PC-3 (cell line): ENCODE measurements around the gene GBX2. TPM values are rescaled to one million over a fixed set of nuclear protein-coding genes. Genes with fewer than 3 reads are reported as not detected.

ENCODE experiments used
- ATAC-seq: fragments of 200-7000 bp; cut with Tn5 transposase; 2 replicates; pipeline ENCODE4 v1.9.1; 2020; ENCODE audit warnings: mild to moderate bottlenecking, moderate library complexity
- BruUV-seq: library from RNA; stranded (reverse); fragments of 400-500 nt; replicated peaks from 2 replicates; lab custom pipeline; 2021; lab: Mats Ljungman, UMichigan
- CTCF ChIA-PET: fragments of 300-600 bp; sonication (Branson Sonifier 250); formaldehyde crosslinking; loops from one replicate; lab custom pipeline; 2022; ENCODE audit warnings: antibody characterized with exemption; lab: Charles Lee
- POLR2A ChIA-PET: fragments of 300-600 bp; sonication (Branson Sonifier 250); formaldehyde crosslinking; loops from one replicate; lab custom pipeline; 2022; ENCODE audit warnings: antibody characterized with exemption; ENCODE audit not compliant: unreplicated experiment; lab: Charles Lee
- DNase-seq: peaks from one replicate; pipeline ENCODE4 v3.0.0-alpha.2; 2015
- H2AFZ ChIP-seq: fragments of 300-600 bp; sonication (generic); 2 replicates; pipeline ENCODE4 v1.6.0; 2016; ENCODE audit warnings: antibody characterized with exemption, low read length
- H3F3A ChIP-seq: fragments of 300-600 bp; sonication (generic); one replicate; pipeline ENCODE4 v1.6.0; 2017; ENCODE audit warnings: antibody characterized with exemption, low read length, control low read depth, mild to moderate bottlenecking; ENCODE audit not compliant: unreplicated experiment
- H3K27ac ChIP-seq: fragments of 300-600 bp; sonication (generic); 2 replicates; pipeline ENCODE4 v1.5.1; 2016; ENCODE audit warnings: mild to moderate bottlenecking, low read length
- H3K27me3 ChIP-seq: fragments of 300-600 bp; sonication (generic); 2 replicates; pipeline ENCODE4 v1.6.1; 2016; ENCODE audit warnings: low read length, mixed read lengths
- H3K36me3 ChIP-seq: fragments of 300-600 bp; sonication (generic); 2 replicates; pipeline ENCODE4 v1.6.1; 2016; ENCODE audit warnings: low read depth, mixed run types, low read length, mixed read lengths
- H3K4me1 ChIP-seq: fragments of 300-600 bp; sonication (generic); 2 replicates; pipeline ENCODE4 v1.5.1; 2016; ENCODE audit warnings: low read length; ENCODE audit not compliant: insufficient read depth
- H3K4me2 ChIP-seq: fragments of 300-600 bp; sonication (generic); 2 replicates; pipeline ENCODE4 v1.6.0; 2016; ENCODE audit warnings: low read length
- H3K4me3 ChIP-seq: fragments of 300-600 bp; sonication (generic); 2 replicates; pipeline ENCODE4 v1.5.1; 2016; ENCODE audit warnings: mild to moderate bottlenecking, low read length, mixed read lengths
- H3K79me2 ChIP-seq: fragments of 300-600 bp; sonication (generic); 2 replicates; pipeline ENCODE4 v1.6.1; 2017; ENCODE audit warnings: low read length, mixed read lengths
- H3K9ac ChIP-seq: fragments of 300-600 bp; sonication (generic); 2 replicates; pipeline ENCODE4 v1.6.0; 2016; ENCODE audit warnings: mild to moderate bottlenecking, low read length
- H3K9me2 ChIP-seq: fragments of 300-600 bp; sonication (generic); replicated peaks from 2 replicates; pipeline ENCODE4 v1.6.1; 2016; ENCODE audit warnings: mixed run types, low read length, mixed read lengths
- H3K9me3 ChIP-seq: fragments of 300-600 bp; sonication (generic); 2 replicates; pipeline ENCODE4 v1.6.1; 2016; ENCODE audit warnings: low read length, mixed read lengths
- H4K20me1 ChIP-seq: fragments of 300-600 bp; sonication (generic); 2 replicates; pipeline ENCODE4 v1.6.1; 2016; ENCODE audit warnings: low read length, mixed read lengths
- EZH2 ChIP-seq: fragments of 300-600 bp; sonication (generic); IDR thresholded peaks from one replicate; pipeline ENCODE4 v1.6.1; 2017; ENCODE audit warnings: antibody characterized with exemption, mild to moderate bottlenecking, low read length; ENCODE audit not compliant: unreplicated experiment
- EZH2phosphoT487 ChIP-seq: fragments of 300-600 bp; sonication (generic); IDR thresholded peaks from 2 replicates; pipeline ENCODE4 v1.6.1; 2018; ENCODE audit warnings: mild to moderate bottlenecking, antibody characterized with exemption, low read length, borderline replicate concordance
- intact Hi-C: fragments of 100-400 bp; cut with micrococcal nuclease; formaldehyde crosslinking; loops from 2 replicates; pipeline ENCODE4 v1.9.0; 2023
- total RNA-seq: library from RNA; depleted of rRNA; stranded (reverse); fragments of >200 nt; gene quantifications from 2 replicates; pipeline ENCODE4 v1.2.3, GENCODE V29; 2014
- TF ChIP-seq, protein P1 (sequence below): fragments of 300-600 bp; sonication (generic); conservative IDR thresholded peaks from 2 replicates; pipeline ENCODE4 v1.5.1; 2017; ENCODE audit warnings: antibody characterized with exemption, low read depth, mild to moderate bottlenecking, low read length

Gene GBX2
- total RNA-seq, 1 experiment from 2014 or later: 30.5 TPM

- POLR2A ChIA-PET: no interaction called here
- no TSS peak for BruUV-seq
- Histone ChIP-seq H3K4me1 (peaks cover 14% of the 10 kb centered on the region), H3K4me2 (no peak overlapping the region), H3K4me3 (no peak overlapping the region), H3K36me3 (no peaks in the 10 kb centered on the region), H4K20me1 (no peaks in the 10 kb centered on the region), H3K9me3 (no peaks in the 10 kb centered on the region), H3K79me2 (no peaks in the 10 kb centered on the region), H3K9me2 (no peaks in the 10 kb centered on the region), H3K27ac (no peak overlapping the region), H3F3A (no peaks in the 10 kb centered on the region), H3K9ac (no peak overlapping the region), H2AFZ (no peak overlapping the region), H3K27me3 (no peaks in the 10 kb centered on the region)
- intact Hi-C loops: no loop called here
- TF ChIP-seq EZH2 (no peak), EZH2phosphoT487 (no peak)
- TF ChIP-seq, protein P1, sequence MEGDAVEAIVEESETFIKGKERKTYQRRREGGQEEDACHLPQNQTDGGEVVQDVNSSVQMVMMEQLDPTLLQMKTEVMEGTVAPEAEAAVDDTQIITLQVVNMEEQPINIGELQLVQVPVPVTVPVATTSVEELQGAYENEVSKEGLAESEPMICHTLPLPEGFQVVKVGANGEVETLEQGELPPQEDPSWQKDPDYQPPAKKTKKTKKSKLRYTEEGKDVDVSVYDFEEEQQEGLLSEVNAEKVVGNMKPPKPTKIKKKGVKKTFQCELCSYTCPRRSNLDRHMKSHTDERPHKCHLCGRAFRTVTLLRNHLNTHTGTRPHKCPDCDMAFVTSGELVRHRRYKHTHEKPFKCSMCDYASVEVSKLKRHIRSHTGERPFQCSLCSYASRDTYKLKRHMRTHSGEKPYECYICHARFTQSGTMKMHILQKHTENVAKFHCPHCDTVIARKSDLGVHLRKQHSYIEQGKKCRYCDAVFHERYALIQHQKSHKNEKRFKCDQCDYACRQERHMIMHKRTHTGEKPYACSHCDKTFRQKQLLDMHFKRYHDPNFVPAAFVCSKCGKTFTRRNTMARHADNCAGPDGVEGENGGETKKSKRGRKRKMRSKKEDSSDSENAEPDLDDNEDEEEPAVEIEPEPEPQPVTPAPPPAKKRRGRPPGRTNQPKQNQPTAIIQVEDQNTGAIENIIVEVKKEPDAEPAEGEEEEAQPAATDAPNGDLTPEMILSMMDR: no peak
- no peak for DNase-seq
- CTCF ChIA-PET: no interaction called here
- ATAC-seq: no peak
Observed at GRCh38 chr2:236176951-236177350, 8.8 kb upstream of the GBX2 start.

DNA sequence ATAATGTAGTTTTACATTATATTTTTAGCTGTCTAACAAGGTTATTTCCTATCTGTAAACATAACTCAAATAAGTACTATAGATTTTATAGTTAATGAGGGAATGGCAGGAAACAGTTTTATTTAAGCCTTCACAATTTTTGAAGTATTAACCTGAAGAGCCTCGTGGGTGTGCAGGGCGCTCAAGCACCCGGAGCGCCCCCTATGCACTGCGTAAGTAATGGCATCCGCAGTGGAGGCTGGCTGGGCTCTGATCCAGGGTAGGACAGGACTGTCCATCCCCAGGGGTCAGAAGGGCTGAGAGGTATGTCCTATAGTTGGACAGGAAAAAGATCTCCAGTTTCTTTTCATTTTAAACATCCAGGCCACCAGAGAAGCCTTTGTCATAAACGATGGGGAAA is 8.2 kb upstream of the GBX2 start:
- no peaks in the 10 kb centered on the region for H3K9me2 ChIP-seq
- H3F3A ChIP-seq: no peaks in the 10 kb centered on the region
- H3K9ac ChIP-seq: no peak overlapping the region
- POLR2A ChIA-PET: no interaction called here
- TF ChIP-seq EZH2phosphoT487 (no peak), EZH2 (no peak)
- TF ChIP-seq, protein P1: peak; percentile 87
- peaks cover 14% of the 10 kb centered on the region for H3K4me1 ChIP-seq
- DNase-seq (peak; percentile 50), ATAC-seq (0 out of 2 replicates have a peak, but pooled peaks have one; percentile 14)
- no peaks in the 10 kb centered on the region for H3K27me3 ChIP-seq
- no TSS peak for BruUV-seq
- intact Hi-C loops: no loop called here
- H3K4me3 ChIP-seq: no peak overlapping the region
- no peak overlapping the region for H2AFZ ChIP-seq
- no peak overlapping the region for H3K4me2 ChIP-seq
- no peaks in the 10 kb centered on the region for H4K20me1 ChIP-seq
- H3K9me3 ChIP-seq: no peaks in the 10 kb centered on the region
- H3K27ac ChIP-seq: no peak overlapping the region
- no peaks in the 10 kb centered on the region for H3K79me2 ChIP-seq
- H3K36me3 ChIP-seq: no peaks in the 10 kb centered on the region
- CTCF ChIA-PET: no interaction called here

DNA sequence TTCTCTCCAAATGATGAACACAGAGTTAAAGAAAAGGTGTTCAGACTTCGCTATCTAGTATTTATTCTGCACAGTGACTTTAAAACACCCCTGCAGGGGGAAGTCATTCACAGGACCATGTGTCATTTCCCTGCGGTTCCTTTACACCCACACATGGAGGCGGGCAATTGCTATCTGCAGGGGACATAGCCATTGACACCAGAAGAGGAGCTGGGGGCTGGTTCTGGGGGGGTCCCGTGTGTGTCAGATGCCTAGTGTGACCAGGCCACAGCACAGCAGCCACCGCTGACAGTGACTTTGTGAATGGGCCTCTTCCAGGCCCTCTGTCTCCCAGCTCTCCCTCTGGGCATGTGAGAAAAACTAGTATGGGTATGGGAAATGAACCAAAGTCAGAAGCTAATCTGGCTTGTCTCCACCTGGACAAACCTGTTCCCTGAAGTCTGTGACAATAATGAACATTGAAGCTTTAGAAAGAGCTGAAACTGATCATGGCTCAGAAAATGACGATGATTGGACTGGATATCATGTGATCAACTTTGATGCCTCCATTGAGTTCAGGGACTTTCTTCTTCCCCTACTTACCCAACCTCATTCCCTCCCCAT is 7.5 kb upstream of the GBX2 start:
- no peak overlapping the region for H3K4me3 ChIP-seq
- H3K4me1 ChIP-seq: peaks cover 14% of the 10 kb centered on the region
- POLR2A ChIA-PET: no interaction called here
- no peaks in the 10 kb centered on the region for H3K27me3 ChIP-seq
- H3K9me3 ChIP-seq: no peaks in the 10 kb centered on the region
- no peaks in the 10 kb centered on the region for H4K20me1 ChIP-seq
- no peak overlapping the region for H3K27ac ChIP-seq
- DNase-seq: peak; percentile 20
- intact Hi-C loops: no loop called here
- H3K79me2 ChIP-seq: no peaks in the 10 kb centered on the region
- BruUV-seq: no TSS peak
- TF ChIP-seq, protein P1: no peak
- no peak for TF ChIP-seq EZH2phosphoT487
- TF ChIP-seq EZH2: no peak
- no peak overlapping the region for H2AFZ ChIP-seq
- H3K36me3 ChIP-seq: no peaks in the 10 kb centered on the region
- CTCF ChIA-PET: no interaction called here
- no peak overlapping the region for H3K9ac ChIP-seq
- H3K4me2 ChIP-seq: no peak overlapping the region
- H3K9me2 ChIP-seq: no peaks in the 10 kb centered on the region
- no peak for ATAC-seq
- no peaks in the 10 kb centered on the region for H3F3A ChIP-seq
